RPMI7951 (cell line): ENCODE results near the gene DLG2. TPM values are rescaled to one million over a fixed set of nuclear protein-coding genes. Genes with fewer than 3 reads are reported as not detected.
"Not testable (repeated sequence)": the region's sequence is repeated elsewhere in the genome, so short reads cannot be mapped to it uniquely, and the experiment has no call there.

Experiments
- DNase-seq: peaks from one replicate; pipeline ENCODE4 v3.0.0-alpha.2; 2012; ENCODE audit warnings: low read depth
- total RNA-seq: library from RNA; depleted of rRNA; stranded (reverse); fragments of >200 nt; shearing (Covaris generic); gene quantifications from 2 replicates; pipeline ENCODE4 v1.2.3, GENCODE V29; 2014; rRNA removed

DLG2 gene
- total RNA-seq, 1 experiment from 2014 or later, result 0.36 TPM

DNA sequence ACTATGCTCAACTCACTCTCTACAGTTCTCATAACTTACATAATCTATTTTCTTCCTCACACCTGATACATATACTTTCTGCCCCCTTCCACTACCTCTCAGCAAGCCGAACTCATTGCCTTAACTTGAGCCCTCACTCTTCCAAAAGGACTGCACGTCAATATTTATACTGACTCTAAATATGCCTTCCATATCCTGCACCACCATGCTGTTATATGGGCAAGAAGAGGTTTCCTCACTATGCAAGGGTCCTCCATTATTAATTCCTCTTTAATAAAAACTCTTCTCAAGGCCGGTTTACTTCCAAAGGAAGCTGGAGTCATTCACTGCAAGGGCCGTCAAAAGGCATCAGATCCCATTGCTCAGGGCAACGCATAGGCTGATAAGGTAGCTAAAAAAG is 2204.5 kb downstream of the DLG2 start:
- DNase-seq, result not testable (repeated sequence)

- DNase-seq, result no peak
Measured at GRCh38 chr11:83410605-83411565, 2216.3 kb downstream of the DLG2 start.

GRCh38 chr11:83409891-83410290 is 2217.3 kb downstream of the DLG2 start:
- DNase-seq, result no peak

DNA sequence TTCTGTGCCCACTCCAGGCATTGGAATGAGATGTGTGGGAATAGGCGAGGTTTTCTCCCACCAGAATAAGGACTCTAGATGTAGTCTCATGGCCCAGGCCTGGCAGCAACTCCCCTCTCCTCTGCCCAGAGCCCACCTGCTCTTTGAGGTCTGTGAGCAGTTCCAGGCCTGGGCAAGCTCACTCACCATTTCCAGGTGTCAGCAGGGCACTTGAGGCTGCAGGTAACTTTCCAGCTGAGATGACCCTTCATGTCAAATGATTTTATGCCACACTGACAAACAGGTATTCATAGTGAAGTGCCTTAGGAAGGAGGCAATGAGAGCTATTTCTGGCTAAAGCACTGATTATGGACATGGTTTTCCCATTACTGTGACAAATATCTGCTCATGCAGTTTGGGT is 2217.7 kb downstream of the DLG2 start:
- no peak for DNase-seq

GRCh38 chr11:83408946-83409345 is 2218.2 kb downstream of the DLG2 start:
- DNase-seq, result no peak

Other genes with a start within 250 kb of the DLG2 start
- gene TMEM126B, start 1.2 kb upstream of the DLG2 start, total RNA-seq, result 103 and 109 TPM in 2 replicates
- gene TMEM126A, start 20.6 kb upstream of the DLG2 start, total RNA-seq, result 97.9 and 111 TPM in 2 replicates
- 30.5 and 34.6 TPM in 2 replicates for gene CREBZF, start 37.8 kb upstream of the DLG2 start, total RNA-seq
- gene CCDC89, start 58.9 kb upstream of the DLG2 start, total RNA-seq, result not detected in 2 replicates
- 57.0 and 66.0 TPM in 2 replicates for gene SYTL2, start 183.8 kb upstream of the DLG2 start, total RNA-seq
- not detected in 2 replicates for gene CCDC83, start 228.0 kb upstream of the DLG2 start, total RNA-seq